IPS-18c (cell line): ENCODE data around the gene PSMD3.
"Not testable (repeated sequence)": the region's sequence is repeated elsewhere in the genome, so short reads cannot be mapped to it uniquely, and the experiment has no call there.

Experiments used
- H3K4me3 ChIP-seq: 2 replicates; pipeline ENCODE4 v1.7.0; 2013; ENCODE audit warnings: low read depth, mild to moderate bottlenecking, low read length, moderate library complexity; ENCODE audit not compliant: insufficient read depth
- H3K9me3 ChIP-seq: one replicate; pipeline ENCODE4 v1.6.1; 2013; ENCODE audit warnings: mild to moderate bottlenecking, low read length, moderate library complexity; ENCODE audit not compliant: control insufficient read depth, insufficient read depth

The PSMD3 gene

GRCh38 chr17:39980351-39981206, at the start of gene PSMD3:
Gene PSMD3, plus strand, starts transcription at chr17:39980807. Its CDS starts 164 bp downstream, at chr17:39980971.
- Histone ChIP-seq H3K9me3 (no peaks in the 10 kb centered on the region), H3K4me3 (peak within 1 kb of the TSS; percentile 91)

GRCh38 chr17:39933912-39934311, 46.7 kb upstream of the PSMD3 start:
- Histone ChIP-seq H3K4me3 (no peak overlapping the region), H3K9me3 (no peaks in the 10 kb centered on the region)

GRCh38 chr17:39934324-39934723, 46.3 kb upstream of the PSMD3 start:
- Histone ChIP-seq H3K4me3 (no peak overlapping the region), H3K9me3 (no peaks in the 10 kb centered on the region)

GRCh38 chr17:39935909-39936308, 44.7 kb upstream of the PSMD3 start:
- Histone ChIP-seq H3K9me3 (no peaks in the 10 kb centered on the region), H3K4me3 (no peak overlapping the region)

- Histone ChIP-seq H3K9me3 (no peaks in the 10 kb centered on the region), H3K4me3 (no peak overlapping the region)
Measured at GRCh38 chr17:39937447-39937846, 43.2 kb upstream of the PSMD3 start.

GRCh38 chr17:39938140-39938869, 42.3 kb upstream of the PSMD3 start:
- Histone ChIP-seq H3K4me3 (no peak overlapping the region), H3K9me3 (no peaks in the 10 kb centered on the region)

- Histone ChIP-seq H3K9me3 (no peaks in the 10 kb centered on the region), H3K4me3 (no peak overlapping the region)
Measured at GRCh38 chr17:39939106-39939505, 41.5 kb upstream of the PSMD3 start.

- Histone ChIP-seq H3K4me3 (no peak overlapping the region), H3K9me3 (no peaks in the 10 kb centered on the region)
Measured at GRCh38 chr17:39939588-39940419, 40.8 kb upstream of the PSMD3 start.

- no peak overlapping the region for H3K4me3 ChIP-seq
- H3K9me3 ChIP-seq = peaks cover 2% of the 10 kb centered on the region
Measured at GRCh38 chr17:39943702-39944392, 36.8 kb upstream of the PSMD3 start.

- peaks cover 2% of the 10 kb centered on the region for H3K9me3 ChIP-seq
- no peak overlapping the region for H3K4me3 ChIP-seq
Measured at GRCh38 chr17:39944393-39944711, 36.3 kb upstream of the PSMD3 start.

GRCh38 chr17:39946551-39947330, 33.9 kb upstream of the PSMD3 start:
- Histone ChIP-seq H3K4me3 (no peak overlapping the region), H3K9me3 (peaks cover 4% of the 10 kb centered on the region)

GRCh38 chr17:39948489-39948828, 32.1 kb upstream of the PSMD3 start:
- not testable (repeated sequence) for H3K4me3 ChIP-seq, H3K9me3 ChIP-seq

- Histone ChIP-seq H3K9me3 (peaks cover 4% of the 10 kb centered on the region), H3K4me3 (no peak overlapping the region)
Measured at GRCh38 chr17:39949028-39949427, 31.6 kb upstream of the PSMD3 start.

- no peak overlapping the region for H3K4me3 ChIP-seq
- H3K9me3 ChIP-seq = peaks cover 4% of the 10 kb centered on the region
Measured at GRCh38 chr17:39950871-39951348, 29.7 kb upstream of the PSMD3 start.

GRCh38 chr17:39951924-39952679, 28.5 kb upstream of the PSMD3 start:
- peaks cover 4% of the 10 kb centered on the region for H3K9me3 ChIP-seq

More at GRCh38 chr17:39951924-39952679, 28.5 kb upstream of the PSMD3 start:
- H3K4me3 ChIP-seq = peak overlapping the region; percentile 59
